ENCODE data around the gene WDR6.

WDR6 gene

GRCh38 chr3:49034650-49035049 is 27.5 kb downstream of the WDR6 start:
- DNase-seq: no peak

GRCh38 chr3:49035281-49035680 is 28.1 kb downstream of the WDR6 start:
- no peak for DNase-seq

GRCh38 chr3:49053543-49053942 is 46.4 kb downstream of the WDR6 start:
- no peak for DNase-seq

- DNase-seq: no peak
Observed at GRCh38 chr3:49054344-49054862, 47.2 kb downstream of the WDR6 start.

- DNase-seq: no peak
Observed at GRCh38 chr3:49057268-49057667, 50.1 kb downstream of the WDR6 start.

GRCh38 chr3:49058011-49058410 is 50.8 kb downstream of the WDR6 start:
- no peak for DNase-seq
